ENCODE measurements around the gene SLC22A6.
A peak's percentile ranks its signal among the peaks of the same experiment; 100 is the strongest.
"Not testable (repeated sequence)": the region's sequence is repeated elsewhere in the genome, so short reads cannot be mapped to it uniquely, and the experiment has no call there.

SLC22A6 gene

DNA sequence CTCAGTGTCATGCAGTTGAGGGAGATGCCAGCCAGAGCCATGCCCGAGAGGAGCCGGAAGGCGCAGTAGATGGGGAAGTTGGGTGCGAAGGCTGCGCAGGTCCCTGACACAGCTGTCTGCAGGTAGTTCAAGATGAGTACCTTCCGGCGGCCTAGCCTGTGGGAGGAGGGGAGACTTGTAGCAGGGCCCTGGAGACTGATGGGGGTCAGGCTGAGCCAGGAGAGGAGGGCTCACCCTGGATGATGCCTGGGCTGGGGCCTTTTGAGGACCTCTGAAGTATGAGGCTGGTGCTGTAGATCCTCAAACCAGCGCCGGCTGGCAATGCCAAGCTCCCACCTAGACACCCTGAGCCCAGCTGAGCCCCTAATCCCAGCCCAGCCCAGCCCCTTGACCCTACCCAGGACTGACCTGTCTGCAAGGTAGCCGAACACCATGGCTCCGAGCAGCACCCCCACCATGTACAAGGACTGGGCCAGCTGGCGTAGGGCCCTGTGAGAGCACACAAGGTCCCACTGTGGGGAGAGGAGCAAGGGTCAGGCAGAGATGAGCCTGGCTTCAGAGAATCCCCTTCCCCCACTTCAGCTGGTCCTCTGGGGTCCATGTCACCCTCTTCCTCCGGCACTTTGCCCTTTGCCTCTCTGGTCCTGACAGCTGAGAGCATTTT lies 1.1 kb downstream of the SLC22A6 start:
- no peak for DNase-seq

DNA sequence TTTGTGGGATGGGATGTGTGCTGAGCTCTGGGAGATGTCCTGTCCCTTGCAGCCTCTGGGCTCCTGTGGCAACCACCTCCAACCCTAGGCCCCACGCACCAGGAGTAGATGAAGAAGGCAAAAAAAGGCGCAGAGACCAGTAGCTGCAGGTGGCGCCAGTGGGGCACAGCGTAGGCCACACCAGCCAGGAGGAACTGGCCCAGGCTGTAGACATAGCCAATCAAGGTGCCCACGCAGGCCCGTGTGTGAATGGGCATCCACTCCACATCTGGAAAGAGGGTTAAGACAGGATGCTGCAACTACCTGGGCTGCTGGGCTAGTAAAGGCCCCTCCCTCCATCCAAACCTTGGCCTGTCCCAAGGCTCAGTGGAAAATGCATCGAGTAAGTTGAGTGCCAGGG lies 3.0 kb downstream of the SLC22A6 start:
- no peak for DNase-seq

DNA sequence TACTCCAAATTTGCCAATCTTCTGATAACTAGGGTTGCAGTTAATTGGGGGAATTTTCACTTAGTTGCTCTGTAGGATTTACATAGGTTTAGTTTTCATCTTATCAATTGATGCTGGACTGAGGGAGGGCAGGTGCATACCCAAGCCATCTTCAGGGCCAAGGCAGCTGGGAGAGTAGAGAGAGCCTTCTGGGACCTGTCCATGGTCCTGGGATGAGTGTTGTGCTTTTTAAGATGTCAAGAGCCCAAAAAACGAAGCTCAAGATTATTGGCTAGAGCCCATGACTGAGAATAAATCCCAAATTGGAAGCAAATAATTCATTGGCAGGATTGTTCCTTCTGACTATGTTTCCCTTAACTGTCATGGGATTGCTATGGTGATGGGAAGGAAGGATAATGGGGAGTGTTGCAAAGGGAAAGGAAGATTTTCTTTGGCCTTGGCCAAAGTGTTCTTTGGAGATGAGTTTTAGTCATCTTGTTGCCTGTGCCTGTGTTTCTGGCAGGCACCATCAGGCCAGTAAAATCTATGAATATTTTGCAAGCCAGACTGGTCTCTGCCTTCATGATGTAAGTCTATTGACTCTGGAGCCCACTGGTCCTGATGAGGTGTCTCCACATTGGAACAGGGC lies 4.5 kb downstream of the SLC22A6 start:
- no peak for DNase-seq

DNA sequence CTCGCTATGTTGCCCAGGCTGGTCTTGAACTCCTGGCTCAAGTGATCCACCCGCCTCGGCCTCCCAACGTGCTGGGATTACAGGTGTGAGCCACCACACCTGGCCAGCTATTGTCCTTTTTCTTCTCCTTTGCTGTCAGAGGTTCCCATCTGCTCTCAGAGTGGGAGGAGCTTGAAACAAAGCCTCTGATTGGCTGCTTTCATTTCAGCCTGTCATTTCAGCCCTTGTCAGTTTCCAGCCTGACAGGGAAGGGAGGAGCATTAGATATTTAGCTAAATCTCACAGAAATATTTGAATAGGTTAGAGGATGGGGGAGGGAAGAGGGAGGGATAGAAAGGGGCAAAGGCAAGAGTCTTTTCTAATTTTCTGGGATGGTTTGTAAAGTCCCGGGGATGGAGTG lies 8.7 kb downstream of the SLC22A6 start:
- no peak for DNase-seq

DNA sequence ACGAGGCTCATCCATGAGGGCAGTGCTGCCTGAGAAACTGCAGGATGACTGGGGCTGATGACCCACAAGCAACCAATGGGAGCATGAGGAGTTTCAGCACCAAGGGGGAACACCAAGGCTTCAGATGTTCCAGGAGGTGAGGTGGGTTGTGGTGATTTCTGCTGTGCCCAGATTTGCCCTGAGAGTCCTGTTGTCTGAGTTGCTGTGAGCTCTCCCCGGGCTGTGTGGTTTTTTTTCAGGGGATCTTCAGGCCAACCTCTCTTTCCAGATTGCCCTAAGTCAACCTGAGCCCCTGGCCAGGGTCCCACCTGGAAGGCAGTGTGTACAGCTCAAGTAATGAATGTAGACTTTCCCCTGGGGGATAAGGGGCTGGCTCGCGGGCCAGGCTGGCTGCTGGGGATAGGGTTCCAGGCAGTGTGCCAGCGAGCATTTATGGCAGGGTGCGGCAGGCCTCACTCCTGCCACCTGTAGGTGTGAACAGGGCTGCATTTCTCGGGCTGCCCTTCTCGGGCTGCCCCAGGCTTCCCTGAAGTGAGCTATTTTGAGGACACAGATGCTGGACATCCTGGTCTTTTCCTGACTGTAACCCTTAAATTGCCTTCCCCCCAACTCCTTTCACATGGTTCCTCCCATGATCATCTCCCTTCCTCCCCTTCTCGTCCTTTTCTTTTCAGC lies 9.8 kb downstream of the SLC22A6 start:
- DNase-seq: peak in 1 of 2 experiments; percentile 10

DNA sequence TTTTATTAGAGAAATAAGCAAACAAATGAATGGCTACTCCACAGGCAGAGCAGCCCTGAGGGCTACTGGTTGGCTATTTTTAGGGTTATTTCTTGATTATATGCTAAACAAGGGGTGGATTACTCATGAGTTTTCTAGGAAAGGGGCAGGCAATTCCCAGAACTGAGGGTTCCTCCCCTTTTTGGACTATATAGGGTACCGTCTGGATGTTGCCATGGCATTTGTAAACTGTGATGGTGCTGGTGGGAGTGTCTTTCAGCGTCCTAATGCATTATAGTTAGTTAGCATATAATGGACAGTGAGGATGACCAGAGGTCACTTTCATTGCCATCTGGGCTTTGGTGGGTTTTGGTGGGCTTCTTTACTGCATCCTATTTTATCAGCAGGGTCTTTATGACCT lies 19.2 kb downstream of the SLC22A6 start:
- no peak for DNase-seq

DNA sequence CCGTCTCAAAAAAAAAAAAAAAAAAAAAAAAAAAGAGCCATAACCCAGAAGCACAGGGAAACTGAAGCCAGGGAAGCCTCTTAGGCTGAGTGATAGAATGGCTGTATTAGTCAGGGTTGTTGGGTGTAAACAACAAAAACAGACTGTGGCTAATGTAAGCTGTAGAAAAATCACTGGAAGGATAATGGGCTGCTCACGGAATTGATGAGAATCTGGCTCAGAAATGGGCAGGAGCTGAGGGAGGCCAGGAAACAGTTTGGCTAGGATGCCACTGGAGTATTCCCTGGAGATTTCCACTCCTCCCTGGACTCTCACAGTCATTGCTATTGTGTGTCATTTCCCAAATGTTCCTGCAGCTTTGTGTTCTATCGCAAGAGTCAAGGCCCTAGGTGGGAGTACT lies 22.4 kb downstream of the SLC22A6 start:
- no peak for DNase-seq

DNA sequence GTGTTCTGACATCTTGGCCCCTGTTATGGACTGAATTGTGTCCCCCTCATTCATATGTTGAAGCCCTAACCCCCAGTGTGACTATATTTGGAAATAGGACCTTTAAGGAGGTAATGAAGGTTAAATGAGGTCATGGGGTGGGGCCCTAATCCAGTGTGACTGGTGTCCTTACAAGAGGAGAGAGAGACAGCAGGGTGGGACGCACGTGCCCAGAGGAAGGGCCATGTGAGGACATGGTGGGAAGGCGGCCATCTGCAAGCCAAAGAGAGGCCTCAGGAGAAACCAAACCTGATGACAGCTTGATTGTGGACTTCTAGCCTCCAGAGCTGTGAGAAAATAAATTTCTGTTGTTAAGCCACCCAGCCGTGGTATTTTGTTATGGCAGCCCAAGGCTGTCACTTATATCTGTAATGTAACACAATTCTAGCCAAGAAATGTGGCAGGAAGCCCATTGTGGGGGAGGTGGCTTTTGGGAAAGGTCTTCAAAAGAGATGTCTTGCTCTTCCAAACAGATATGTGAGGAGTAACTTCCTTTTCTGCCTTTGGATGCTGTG lies 23.7 kb downstream of the SLC22A6 start:
- DNase-seq: no peak

DNA sequence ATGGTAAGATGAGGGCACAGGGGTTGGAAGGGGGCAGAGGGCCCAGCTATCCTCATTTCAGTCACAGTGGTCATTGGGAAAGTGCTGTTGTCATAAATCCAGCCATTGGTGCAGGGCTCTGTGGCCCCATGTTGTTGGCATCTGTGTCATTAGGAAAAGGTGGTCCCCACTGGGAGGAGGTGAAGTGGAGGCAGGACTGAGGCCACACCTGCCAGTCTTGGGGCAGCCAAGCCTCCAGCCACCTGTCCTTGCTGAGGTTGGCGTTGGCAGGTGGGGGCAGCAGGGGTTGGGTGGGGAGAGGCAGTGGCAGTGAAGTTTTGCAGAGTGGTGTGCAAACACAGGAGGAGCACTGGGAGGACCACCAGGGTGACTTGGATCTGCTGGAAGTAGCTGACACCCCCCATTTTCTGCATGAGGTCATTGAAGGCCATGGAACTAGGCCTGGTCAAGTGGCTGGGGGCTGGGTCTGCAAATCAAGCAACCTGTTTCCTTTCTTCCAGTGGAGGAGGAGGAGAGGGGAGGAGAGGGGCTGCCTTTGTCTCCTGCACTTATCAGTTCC lies 25.3 kb downstream of the SLC22A6 start:
- no peak for DNase-seq

DNA sequence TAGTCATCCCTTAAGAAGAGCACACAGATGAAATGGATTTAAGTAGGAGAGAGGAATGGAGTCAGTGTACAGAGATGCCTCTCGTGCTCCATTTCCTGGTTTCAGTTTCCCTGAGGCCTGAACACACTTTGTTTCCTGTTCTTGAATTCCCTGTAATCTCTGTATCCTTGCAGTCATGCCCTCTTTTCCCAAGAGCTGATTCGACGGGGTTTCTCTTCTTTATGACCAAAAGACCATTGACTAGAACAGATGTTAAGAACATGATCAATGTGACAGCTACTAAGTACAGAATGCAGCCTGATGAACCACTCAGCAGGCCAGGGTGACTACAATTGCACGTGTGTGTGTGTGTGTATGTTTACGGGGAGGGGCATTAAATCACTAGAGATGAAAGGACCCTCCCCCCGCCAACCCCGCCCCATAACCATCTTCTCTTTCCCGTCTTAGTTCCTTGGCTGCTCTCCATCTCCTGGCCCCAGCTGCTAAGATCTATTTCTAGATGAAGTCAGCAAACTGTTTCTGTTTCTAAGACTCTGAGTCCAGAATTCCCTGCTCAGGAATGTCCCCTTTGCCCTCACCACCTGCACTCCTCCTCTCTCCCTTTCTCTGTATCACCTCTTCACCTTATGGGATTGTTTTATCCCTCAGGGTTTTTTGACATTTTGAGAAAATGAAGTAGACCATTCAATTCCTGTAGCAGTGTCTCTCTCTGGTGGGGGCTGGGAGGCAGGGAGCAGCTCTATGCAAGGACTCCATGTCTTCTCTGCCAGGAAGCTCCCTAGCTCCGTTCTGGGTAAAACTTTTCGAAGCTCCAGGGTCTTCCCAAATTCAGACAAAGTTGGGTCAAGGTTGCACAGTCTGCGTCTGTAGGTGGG lies 26.0 kb downstream of the SLC22A6 start:
- DNase-seq: no peak

DNA sequence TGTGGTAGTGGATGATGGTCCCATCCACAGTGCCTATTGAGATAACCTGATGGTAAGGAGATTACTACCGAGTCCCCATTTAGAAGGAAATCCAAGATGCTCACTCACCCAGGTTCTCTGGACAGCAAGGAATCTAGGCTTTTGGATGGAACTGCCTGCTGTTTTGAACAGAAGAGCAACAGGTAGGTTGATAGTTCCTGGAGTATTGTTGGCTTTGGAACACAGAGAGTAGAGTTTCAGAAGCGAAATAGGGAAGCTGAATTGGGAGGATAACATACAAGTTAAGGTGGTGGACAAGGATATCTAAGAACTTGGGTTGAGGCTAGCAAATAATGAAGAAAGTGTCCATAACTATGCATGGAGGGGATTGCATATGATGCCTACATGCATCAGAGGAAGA lies 27.6 kb downstream of the SLC22A6 start:
- DNase-seq: no peak

DNA sequence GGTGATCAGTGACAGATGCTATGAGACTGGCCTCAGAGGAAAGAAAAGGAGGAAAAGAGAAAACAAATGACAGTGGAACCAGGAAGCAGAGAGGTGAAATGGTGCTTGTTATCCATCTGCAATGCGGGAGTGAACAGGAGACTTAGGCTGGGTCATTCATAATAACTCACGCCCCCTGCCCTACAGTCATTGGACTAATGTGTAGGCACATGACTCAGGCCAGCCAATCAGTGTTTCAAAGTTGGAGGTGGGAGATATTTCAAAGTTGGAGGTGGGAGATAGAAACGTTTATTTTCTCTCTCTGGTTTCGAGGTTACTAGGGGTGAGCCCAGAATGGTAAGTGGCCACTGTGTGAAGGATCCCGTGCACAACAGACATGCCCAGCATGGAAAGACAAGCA lies 30.3 kb downstream of the SLC22A6 start:
- DNase-seq: no peak

DNA sequence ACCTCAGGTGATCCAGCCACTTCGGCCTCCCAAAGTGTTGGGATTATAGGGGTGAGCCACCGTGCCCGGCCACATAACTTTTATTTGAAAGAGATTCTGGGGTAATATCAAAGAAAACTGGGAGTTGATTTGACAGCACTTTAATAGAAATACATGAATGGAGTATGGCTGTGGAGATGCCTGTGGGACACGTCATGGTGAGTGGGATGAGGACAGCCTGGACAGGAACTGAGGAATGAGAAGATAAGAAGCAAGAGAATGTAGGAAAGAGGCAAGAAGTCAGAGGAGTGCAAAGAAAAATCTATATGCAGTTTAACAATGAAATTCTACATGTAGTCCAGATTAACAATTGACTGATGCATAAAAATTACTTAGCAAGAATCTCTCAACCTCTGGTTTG lies 31.0 kb downstream of the SLC22A6 start:
- no peak for DNase-seq

DNA sequence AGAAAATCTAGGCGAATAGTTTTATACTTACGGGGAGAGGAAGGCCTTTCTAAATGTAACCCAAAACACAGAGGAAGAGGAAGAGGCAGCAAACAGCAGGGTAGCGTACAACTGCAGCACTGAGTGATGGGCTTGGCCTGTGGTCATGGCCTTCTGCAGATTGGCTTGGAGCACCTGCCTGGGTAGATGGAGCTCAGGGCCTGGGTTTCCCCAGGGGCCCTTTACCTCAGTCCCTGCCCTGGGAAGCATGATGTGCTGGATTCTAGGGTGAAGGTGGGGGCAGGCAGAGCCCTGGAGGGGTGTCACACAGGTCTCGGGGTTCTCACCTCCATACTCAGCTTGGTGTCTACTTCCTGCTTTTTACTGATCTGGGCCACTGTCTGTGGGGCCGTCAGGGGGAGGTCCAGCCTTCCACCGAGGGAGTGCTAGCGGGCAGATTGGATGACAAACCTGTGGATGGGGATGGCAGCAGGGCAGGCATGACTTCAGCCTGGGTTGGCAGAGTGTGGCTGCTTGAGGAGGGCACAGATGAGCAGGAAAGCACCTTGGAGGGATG lies 35.9 kb downstream of the SLC22A6 start:
- DNase-seq: no peak

DNA sequence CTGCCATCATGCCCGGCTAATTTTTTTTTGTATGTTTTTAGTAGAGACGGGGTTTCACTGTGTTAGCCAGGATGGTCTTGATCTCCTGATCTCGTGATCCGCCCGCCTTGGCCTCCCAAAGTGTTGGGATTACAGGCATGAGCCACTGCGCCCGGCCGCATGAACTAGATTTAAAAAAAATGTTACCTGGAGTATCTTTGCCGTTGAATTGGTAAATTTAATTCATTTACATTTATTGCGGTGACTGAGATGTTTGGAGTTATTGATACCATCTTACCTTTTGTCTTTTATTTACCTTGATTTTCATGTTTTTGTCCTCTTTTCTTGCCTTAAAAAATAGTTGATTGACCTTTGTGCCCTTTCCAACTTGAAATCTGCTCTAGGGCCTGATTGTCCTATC lies 39.2 kb downstream of the SLC22A6 start:
- not testable (repeated sequence) for DNase-seq

DNA sequence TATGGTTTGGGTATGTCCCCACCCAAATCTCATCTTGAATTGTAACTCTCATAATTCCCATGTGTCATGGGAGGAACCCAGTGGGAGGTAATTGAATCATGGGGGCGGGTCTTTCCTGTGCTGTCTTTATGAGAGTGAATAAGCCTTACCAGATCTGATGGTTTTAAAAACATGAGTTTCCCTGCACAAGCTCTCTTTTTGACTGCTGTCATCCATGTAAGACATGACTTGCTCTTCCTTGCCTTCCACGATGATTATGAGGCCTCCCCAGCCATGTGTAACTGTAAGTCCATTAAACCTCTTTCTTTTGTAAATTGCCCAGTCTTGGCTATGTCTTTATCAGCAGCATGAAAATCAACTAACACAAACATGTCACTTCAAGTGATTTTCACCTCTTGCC lies 47.2 kb downstream of the SLC22A6 start:
- DNase-seq: not testable (repeated sequence)

DNA sequence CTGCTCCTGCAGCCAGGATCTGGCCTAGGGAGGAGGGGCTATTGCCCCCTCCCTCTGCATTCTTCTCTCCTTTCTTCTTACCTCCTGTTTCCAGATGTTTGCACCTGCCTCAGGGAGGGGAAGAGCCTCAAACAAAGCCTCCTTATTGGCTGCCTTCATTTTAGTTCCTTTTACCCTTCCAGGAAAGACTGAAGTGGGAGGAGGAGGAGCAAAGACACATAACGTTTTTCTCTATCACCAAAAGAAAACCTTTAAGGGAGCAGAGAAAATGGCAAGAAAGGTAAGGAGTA lies 50.3 kb downstream of the SLC22A6 start:
- DNase-seq: no peak

DNA sequence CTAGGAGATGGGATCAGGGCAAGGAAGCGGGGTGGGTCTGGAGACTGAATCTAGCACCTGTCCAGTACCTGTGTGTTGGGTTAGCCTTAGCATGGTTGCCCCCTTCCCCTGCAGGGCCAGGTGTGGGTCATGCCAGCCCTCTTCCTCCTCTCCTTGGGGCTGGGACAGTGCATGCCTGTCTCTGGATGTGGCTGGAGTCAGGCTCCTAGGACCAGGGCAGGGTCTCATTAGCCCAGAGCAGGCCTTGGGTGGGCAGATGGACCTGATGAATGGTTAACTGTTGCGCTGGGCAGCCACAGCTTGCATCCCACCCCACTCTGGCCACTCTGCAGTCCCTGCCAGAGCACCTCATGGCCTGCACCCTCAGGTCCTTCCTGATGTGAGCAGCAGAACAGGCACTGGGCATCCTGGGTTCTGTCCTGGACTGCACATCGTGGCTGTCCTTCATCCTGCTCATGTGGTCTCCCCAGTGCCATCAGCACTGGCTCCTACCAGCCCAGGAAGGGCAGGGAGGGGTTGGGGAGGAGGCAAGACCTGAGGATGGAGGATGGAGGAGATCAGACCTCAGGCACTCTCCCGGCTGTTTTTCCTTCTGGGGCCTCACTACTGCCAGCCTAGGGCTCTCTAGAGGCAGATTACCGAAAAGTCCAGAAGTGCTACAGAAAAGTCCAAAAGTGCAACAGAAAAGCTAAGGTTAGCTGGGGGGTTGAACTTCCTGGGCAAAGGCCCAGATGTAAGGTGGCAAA lies 50.8 kb downstream of the SLC22A6 start:
- no peak for DNase-seq

DNA sequence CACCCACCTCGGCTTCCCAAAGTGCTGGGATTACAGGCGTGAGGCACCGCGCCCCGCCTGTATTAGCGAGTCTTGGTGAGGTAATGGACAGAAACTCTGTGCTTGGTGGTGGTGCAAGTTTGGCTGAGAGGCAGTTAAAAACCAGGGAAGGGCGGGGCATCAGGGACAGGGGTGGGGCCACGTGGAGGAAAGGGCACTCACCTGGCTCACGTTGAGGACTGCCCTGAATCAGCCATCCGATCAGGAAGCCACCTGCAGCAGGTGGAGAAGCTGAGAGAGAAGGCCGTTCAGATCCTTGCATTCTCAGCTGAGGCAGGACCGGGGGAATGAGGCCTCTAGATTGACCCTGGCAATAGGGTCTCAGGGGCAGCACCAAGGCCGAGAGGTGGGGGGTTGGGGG lies 51.5 kb downstream of the SLC22A6 start:
- DNase-seq: no peak

DNA sequence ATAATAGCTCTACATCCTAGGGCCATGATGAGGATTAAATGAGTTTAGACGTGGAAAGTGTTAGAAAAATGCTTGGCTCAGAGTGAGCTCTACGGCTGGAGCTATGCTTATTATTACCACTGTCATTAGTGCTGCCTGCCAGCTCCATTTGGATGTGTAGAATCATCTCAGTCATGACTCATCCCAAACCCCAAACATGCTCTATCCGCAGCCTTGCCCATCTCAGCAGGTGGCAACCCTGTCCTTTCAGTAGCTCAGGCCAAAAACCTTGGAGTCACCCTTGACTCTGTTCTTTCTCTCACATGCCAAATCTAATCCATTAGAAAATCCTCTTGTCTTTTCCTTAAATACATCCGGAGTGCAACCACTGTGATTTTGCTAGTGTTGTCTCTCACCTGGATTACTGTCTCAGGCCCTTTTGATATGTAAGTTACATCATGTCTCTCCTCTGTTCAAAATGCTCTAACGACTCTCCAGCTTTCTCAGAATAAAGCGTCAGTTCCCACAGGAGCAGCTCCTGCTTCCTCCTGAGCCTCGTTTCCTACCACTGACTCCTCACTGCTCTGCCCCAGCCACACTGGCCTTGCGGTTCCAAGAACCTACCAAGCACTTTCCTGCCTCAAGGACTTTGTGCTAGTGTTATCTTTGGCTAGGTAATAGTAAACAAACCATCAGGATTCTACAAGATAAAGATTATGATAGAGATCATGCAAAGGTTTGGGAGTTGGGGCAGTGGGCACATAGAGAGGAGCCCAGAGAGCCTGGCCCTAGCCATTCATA lies 53.1 kb downstream of the SLC22A6 start:
- no peak for DNase-seq

DNA sequence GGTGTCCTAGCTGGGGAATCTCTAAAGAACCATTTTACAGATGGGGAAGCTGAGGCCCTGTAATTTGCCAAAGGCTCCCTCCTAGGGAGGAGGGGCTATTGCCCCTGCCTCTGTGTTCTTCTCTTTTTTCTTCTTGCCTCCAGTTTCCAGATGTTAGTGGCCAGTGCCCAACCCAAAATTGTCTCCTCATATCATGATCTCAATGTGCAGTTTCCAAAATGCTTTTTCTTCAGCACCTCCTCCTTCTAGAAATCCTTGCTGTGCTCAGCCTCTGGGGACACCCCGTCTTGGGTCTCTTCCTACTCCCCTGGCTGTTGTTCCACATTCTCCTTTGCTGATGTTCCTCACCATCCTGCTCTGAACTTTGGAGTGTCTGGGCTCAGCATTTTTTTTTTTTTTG lies 54.1 kb downstream of the SLC22A6 start:
- no peak for DNase-seq

Data from SW 1271 (cell line).